ENCODE data around the gene NAA16.

Gene NAA16

GRCh38 chr13:41411522-41411921, 100.5 kb downstream of the NAA16 start:
- H3K4me3 ChIP-seq (ENCODE audit: low read depth, low read length) = no peak overlapping the region
- DNase-seq (ENCODE audit: low read depth) = peak; percentile 52
- TF ChIP-seq MYC (IDR thresholded peaks at IDR 0.05; ENCODE audit: low read depth, low read length) (no peak), POLR2A (IDR thresholded peaks at IDR 0.05; ENCODE audit: extremely low read depth, insufficient read length) (no peak)
- TF ChIP-seq, protein P1, sequence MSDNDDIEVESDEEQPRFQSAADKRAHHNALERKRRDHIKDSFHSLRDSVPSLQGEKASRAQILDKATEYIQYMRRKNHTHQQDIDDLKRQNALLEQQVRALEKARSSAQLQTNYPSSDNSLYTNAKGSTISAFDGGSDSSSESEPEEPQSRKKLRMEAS (IDR thresholded peaks at IDR 0.05; ENCODE audit: low read depth, low read length) = no peak
- TF ChIP-seq, protein P2, sequence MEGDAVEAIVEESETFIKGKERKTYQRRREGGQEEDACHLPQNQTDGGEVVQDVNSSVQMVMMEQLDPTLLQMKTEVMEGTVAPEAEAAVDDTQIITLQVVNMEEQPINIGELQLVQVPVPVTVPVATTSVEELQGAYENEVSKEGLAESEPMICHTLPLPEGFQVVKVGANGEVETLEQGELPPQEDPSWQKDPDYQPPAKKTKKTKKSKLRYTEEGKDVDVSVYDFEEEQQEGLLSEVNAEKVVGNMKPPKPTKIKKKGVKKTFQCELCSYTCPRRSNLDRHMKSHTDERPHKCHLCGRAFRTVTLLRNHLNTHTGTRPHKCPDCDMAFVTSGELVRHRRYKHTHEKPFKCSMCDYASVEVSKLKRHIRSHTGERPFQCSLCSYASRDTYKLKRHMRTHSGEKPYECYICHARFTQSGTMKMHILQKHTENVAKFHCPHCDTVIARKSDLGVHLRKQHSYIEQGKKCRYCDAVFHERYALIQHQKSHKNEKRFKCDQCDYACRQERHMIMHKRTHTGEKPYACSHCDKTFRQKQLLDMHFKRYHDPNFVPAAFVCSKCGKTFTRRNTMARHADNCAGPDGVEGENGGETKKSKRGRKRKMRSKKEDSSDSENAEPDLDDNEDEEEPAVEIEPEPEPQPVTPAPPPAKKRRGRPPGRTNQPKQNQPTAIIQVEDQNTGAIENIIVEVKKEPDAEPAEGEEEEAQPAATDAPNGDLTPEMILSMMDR (IDR thresholded peaks at IDR 0.05; ENCODE audit: low read depth, low read length) = no peak

GRCh38 chr13:41413872-41414271, 102.8 kb downstream of the NAA16 start:
- no peak for TF ChIP-seq MYC (IDR thresholded peaks at IDR 0.05; ENCODE audit: low read depth, low read length)
- TF ChIP-seq, protein P1 (IDR thresholded peaks at IDR 0.05; ENCODE audit: low read depth, low read length) = no peak
- no peak for TF ChIP-seq POLR2A (IDR thresholded peaks at IDR 0.05; ENCODE audit: extremely low read depth, insufficient read length)
- TF ChIP-seq, protein P2 (IDR thresholded peaks at IDR 0.05; ENCODE audit: low read depth, low read length) = no peak

GRCh38 chr13:41416276-41416675, 105.2 kb downstream of the NAA16 start:
- H3K4me3 ChIP-seq (ENCODE audit: low read depth, low read length) = no peak overlapping the region
- no peak for DNase-seq (ENCODE audit: low read depth)
- TF ChIP-seq POLR2A (IDR thresholded peaks at IDR 0.05; ENCODE audit: extremely low read depth, insufficient read length) (no peak), MYC (IDR thresholded peaks at IDR 0.05; ENCODE audit: low read depth, low read length) (no peak)
- TF ChIP-seq, protein P2 (IDR thresholded peaks at IDR 0.05; ENCODE audit: low read depth, low read length) = no peak
- TF ChIP-seq, protein P1 (IDR thresholded peaks at IDR 0.05; ENCODE audit: low read depth, low read length) = no peak

More at GRCh38 chr13:41413872-41414271, 102.8 kb downstream of the NAA16 start:
- DNase-seq (ENCODE audit: low read depth) = no peak
- no peak overlapping the region for H3K4me3 ChIP-seq (ENCODE audit: low read depth, low read length)

DNA sequence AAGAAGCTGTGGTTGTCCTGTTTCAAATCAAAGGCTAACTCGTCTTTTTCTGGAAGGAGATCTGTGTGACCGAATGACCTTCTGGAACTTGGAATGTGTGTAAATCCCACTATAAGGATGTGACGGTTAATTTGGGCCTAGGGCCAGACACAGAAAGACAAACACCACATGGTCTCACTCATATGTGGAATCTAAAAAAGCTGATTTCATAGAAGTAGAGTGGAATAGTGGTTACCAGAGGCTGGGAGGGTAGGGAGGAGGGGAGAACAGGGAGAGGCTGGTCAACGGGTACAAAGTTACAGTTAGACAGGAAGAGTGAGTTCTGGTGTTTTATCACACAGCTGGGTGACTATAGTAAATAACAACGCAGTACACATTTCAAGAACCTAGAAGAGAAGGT, 107.0 kb downstream of the NAA16 start:
- no peak for TF ChIP-seq MYC (IDR thresholded peaks at IDR 0.05; ENCODE audit: low read depth, low read length)
- TF ChIP-seq POLR2A (IDR thresholded peaks at IDR 0.05; ENCODE audit: extremely low read depth, insufficient read length) = no peak
- TF ChIP-seq, protein P2 (IDR thresholded peaks at IDR 0.05; ENCODE audit: low read depth, low read length) = no peak
- TF ChIP-seq, protein P1 (IDR thresholded peaks at IDR 0.05; ENCODE audit: low read depth, low read length) = no peak
- DNase-seq (ENCODE audit: low read depth) = no peak
- no peak overlapping the region for H3K4me3 ChIP-seq (ENCODE audit: low read depth, low read length)

- TF ChIP-seq MYC (IDR thresholded peaks at IDR 0.05; ENCODE audit: low read depth, low read length) = no peak
- TF ChIP-seq POLR2A (IDR thresholded peaks at IDR 0.05; ENCODE audit: extremely low read depth, insufficient read length) = no peak
- TF ChIP-seq, protein P2 (IDR thresholded peaks at IDR 0.05; ENCODE audit: low read depth, low read length) = no peak
- TF ChIP-seq, protein P1 (IDR thresholded peaks at IDR 0.05; ENCODE audit: low read depth, low read length) = no peak
Observed at GRCh38 chr13:41418731-41419130, 107.7 kb downstream of the NAA16 start.

More at GRCh38 chr13:41418731-41419130, 107.7 kb downstream of the NAA16 start:
- no peak for DNase-seq (ENCODE audit: low read depth)
- H3K4me3 ChIP-seq (ENCODE audit: low read depth, low read length) = no peak overlapping the region

All from NB4 (cell line).